GM13976 (cell line): ENCODE measurements around the gene KATNA1.

Experiments used
- DNase-seq: peaks from one replicate; pipeline ENCODE4 v3.0.0; 2012; ENCODE audit warnings: low spot score
- in situ Hi-C: fragments of 300-500 bp; cut with MboI; formaldehyde crosslinking; loops from one replicate; pipeline ENCODE4 v1.12.0; 2022; ENCODE audit warnings: low sequenced_read_pairs, mixed read lengths, inconsistent platforms; ENCODE audit not compliant: unreplicated experiment
- TF ChIP-seq, protein P1 (sequence below): IDR thresholded peaks from 2 replicates; pipeline ENCODE4 v1.5.1; 2012; ENCODE audit warnings: borderline replicate concordance, mild to moderate bottlenecking; ENCODE audit not compliant: insufficient read depth; ENCODE audit errors: extremely low read depth, missing control alignments, control extremely low read depth

The KATNA1 gene

DNA sequence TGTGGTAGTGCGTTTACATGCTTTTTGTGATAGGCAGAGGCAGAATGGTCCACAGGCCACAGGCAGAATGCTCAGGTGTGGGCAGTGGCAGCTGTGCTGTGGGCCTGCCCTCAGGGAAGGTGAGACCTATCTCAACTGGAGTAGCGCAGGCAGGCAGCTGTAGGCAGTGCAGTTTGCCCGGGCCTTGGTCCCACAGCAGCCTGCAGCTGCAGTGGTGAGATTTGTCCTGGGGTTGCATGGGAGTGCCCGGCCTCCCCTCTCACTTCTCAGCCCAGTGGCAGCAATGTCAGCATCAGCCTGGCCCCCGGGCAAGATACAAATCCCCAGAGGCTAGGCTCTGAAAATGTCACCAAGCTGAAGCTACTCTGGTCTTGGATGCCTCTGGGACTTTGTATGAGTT, 96.6 kb downstream of the KATNA1 start:
- DNase-seq: no peak
- in situ Hi-C loops: no loop called here
- TF ChIP-seq, protein P1, sequence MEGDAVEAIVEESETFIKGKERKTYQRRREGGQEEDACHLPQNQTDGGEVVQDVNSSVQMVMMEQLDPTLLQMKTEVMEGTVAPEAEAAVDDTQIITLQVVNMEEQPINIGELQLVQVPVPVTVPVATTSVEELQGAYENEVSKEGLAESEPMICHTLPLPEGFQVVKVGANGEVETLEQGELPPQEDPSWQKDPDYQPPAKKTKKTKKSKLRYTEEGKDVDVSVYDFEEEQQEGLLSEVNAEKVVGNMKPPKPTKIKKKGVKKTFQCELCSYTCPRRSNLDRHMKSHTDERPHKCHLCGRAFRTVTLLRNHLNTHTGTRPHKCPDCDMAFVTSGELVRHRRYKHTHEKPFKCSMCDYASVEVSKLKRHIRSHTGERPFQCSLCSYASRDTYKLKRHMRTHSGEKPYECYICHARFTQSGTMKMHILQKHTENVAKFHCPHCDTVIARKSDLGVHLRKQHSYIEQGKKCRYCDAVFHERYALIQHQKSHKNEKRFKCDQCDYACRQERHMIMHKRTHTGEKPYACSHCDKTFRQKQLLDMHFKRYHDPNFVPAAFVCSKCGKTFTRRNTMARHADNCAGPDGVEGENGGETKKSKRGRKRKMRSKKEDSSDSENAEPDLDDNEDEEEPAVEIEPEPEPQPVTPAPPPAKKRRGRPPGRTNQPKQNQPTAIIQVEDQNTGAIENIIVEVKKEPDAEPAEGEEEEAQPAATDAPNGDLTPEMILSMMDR: no peak

DNA sequence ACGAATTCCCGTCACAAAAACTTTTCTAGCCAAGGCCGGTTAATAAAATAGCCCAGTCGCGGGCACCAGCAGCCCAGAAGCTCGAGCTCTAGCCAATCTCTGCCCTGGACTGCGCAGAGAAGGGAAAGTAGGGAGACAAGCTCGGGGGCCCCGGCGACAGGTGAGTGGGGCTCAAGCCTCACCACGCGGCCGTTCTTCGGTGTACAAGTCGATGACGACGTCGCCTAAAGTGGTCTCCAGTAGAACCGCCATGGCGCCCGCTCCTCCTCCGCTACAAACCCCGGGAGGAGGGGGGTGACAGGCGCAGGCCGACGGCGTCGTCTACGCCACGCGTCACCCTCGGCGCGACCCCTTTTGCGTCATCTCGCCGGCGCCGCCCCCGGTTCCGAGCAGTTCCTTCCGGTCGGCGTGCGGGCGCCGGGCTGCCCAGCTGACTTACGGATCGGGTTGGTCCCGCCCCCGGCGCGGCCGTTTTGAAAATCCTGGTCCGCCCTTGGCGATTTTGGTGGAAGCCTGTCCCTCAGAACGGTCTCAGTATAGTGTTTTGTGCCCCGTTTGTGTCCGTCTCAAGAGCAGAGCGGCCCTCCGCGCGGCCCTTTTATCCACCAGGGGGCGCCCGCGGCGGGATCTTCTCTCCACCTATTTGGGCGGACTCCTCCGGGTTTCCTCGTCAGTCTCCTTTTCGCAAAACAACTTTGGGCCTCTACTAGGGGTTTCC, 102.6 kb downstream of the KATNA1 start, which contains the start of gene PPIL4:
Gene PPIL4, minus strand, starts transcription at position 290 of the 718 bp plus-strand sequence. Its CDS starts 38 bp downstream, at position 252.
- TF ChIP-seq, protein P1: peak; percentile 66
- in situ Hi-C loops: no loop called here
- peak; percentile 95 for DNase-seq

DNA sequence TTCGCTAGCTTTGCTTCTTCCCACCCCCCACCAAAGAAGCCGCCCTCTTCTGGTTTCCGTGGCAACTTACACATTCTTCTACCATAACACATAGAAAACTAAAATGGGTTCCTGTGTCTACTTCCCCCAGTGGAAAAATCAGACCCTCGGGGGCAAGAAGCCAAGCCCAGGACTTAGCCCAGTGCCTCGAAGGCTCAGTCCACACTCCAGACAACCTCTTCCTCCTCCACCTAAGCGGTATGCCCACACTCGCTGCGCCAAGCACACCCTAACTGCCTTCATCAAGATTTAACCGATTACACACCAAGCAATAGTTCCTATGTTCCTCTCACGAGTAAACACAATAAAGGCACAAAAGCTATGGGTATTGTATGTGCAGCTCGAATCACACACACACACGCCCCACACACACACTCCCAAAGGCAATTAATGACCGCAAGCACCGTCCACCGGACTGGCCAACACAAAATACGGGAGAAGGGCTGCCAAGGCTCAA, 103.2 kb downstream of the KATNA1 start:
- in situ Hi-C loops: no loop called here

More for the DNA sequence above, 103.2 kb downstream of the KATNA1 start:
- peak; percentile 47 for DNase-seq
- TF ChIP-seq, protein P1: no peak
